Thyroid gland (tissue), 4 donors: ENCODE data around the gene NR5A2.

Experiments
- POLR2A ChIP-seq, 2 donors: fragments of 450-650 bp; IDR thresholded peaks; one replicate each; pipeline ENCODE4 v1.6.1; 2017; ENCODE audit warnings: antibody characterized with exemption in 2 of 2, mild to moderate bottlenecking in 2 of 2, moderate library complexity in 1 of 2
- TF ChIP-seq, protein P1 (sequence below), 6 experiments: fragments of 200-600 bp in 3 of 6; fragments of 450-650 bp in 3 of 6; sonication (generic) in 3 of 6; IDR thresholded peaks; one replicate each; pipeline ENCODE4 v1.5.1; 2016 to 2019; ENCODE audit warnings: antibody characterized with exemption in 6 of 6, mild to moderate bottlenecking in 2 of 6, inconsistent platforms in 1 of 6, moderate library complexity in 1 of 6

DNA sequence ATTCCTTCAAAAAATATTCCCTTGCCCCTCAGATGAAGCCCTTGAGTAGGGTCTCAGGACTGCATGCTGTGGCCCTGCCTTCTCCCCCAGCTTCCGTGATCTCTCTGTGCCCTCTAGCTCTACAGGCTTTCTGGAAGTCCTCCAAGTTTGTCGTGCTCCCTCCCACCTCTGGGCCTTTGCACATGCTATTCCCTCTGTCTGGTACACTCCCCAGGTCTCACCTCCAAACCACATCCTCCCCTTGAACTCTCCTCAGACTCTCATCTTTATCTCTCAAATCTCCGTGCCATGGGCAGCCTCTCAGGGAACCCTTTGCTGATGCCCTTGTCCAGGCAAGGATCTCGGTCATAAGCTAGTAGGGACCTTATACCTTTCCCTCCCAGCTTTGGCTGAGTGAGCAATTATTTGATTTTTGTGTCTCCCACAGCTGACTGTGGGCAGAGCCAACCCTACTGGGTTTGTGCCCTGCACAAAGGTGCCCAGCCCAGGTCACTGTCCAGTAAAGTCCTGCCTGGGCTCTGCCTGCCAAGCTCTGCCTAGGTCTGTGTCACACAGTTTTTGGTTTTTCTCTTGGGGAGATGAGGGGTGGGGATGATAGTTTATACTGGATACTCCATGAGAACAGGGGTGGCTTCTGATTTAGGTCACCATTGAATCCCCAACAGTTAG, 194.2 kb downstream of the NR5A2 start:
- TF ChIP-seq POLR2A (IDR thresholded peaks at IDR 0.05) = no peak
- TF ChIP-seq, protein P1, sequence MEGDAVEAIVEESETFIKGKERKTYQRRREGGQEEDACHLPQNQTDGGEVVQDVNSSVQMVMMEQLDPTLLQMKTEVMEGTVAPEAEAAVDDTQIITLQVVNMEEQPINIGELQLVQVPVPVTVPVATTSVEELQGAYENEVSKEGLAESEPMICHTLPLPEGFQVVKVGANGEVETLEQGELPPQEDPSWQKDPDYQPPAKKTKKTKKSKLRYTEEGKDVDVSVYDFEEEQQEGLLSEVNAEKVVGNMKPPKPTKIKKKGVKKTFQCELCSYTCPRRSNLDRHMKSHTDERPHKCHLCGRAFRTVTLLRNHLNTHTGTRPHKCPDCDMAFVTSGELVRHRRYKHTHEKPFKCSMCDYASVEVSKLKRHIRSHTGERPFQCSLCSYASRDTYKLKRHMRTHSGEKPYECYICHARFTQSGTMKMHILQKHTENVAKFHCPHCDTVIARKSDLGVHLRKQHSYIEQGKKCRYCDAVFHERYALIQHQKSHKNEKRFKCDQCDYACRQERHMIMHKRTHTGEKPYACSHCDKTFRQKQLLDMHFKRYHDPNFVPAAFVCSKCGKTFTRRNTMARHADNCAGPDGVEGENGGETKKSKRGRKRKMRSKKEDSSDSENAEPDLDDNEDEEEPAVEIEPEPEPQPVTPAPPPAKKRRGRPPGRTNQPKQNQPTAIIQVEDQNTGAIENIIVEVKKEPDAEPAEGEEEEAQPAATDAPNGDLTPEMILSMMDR (IDR thresholded peaks at IDR 0.05) = no peak
